ENCODE data around the gene PIGH.

Gene PIGH

DNA sequence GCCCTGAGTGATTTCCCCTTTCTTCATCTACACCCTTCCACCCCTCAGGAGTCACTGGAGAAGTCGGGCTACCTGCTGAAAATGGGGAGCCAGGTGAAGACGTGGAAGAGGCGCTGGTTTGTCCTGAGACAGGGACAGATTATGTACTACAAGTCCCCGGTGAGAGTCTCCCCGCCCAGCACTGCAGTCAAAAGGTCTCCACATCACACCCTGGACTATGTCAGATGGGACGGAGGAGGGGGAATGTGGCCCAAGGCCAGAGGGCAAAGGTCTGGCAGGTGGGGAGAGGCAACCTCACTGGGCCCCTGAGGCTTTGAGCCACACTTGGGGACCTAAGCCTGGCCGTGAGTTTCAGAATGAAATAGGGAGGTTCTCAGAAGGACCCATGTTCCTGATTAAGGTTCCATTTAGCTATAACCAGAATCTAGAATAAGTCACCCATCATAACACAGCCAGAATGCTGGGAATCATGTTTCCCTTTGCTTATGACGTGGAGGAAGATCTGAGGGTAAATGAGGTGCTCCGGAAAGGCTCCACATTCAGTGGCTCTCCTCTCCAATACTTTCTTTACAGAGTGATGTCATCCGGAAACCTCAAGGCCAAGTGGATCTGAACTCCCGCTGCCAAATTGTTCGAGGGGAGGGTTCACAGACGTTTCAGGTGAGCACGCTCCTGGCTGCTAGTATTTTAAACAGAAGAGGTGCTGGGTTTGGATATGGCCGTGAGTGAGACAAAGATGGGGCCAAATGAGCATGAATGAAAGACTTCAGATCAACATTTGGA, 26.6 kb downstream of the PIGH start:
- no peak for DNase-seq

- no peak for DNase-seq
Measured at GRCh38 chr14:67572608-67573007, 27.5 kb downstream of the PIGH start.

DNA sequence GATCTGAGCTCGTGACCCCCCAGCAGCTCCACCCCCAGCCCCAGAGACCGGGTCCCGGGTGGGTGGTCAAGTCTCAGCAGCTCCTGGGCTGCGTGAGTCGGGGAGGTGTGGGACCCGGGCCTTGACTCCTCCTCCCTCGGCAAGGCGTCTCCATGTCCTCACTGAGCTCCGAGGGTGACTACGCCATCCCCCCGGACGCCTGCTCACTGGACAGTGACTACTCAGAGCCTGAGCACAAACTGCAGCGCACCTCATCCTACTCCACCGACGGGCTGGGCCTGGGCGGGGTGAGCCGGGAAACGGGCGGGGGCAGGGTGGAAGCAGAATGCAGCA, 28.1 kb downstream of the PIGH start:
- DNase-seq: no peak

DNA sequence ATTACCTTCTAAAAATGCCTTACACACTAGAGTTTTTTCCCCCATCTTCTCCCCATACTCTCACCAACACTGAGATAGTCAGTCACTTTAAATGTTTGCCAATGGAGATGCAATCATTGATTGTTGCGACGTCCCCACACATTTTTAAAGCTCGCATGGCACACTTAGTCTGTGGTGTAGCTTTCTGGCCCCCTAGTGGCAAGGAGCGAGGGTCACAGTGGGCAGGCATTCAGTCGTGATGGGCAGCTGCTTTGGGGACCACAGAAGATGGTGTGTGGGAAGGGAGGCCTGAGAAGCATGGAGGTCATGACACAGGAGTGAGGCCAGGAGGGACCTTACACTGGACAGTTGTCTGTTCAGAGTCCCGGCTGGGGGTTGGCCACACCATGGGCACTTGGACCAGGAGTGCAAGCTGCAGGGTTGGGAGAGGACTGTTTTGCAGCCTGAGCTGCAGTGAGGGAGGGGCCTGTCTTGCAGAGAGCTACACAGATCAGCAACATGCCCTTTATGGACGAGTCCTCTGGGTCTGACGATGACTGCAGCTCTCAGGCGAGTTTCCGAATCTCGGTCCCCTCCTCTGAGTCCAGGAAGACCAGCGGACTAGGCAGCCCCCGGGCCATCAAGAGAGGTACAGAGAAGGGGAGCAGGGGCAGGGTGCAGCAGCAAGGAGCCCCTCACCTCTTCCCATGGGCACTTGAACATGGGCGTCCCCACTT, 28.6 kb downstream of the PIGH start:
- peak; percentile 61 for DNase-seq

- DNase-seq: no peak
Measured at GRCh38 chr14:67570453-67570852, 29.6 kb downstream of the PIGH start.

- no peak for DNase-seq
Measured at GRCh38 chr14:67569651-67570290, 30.3 kb downstream of the PIGH start.

DNA sequence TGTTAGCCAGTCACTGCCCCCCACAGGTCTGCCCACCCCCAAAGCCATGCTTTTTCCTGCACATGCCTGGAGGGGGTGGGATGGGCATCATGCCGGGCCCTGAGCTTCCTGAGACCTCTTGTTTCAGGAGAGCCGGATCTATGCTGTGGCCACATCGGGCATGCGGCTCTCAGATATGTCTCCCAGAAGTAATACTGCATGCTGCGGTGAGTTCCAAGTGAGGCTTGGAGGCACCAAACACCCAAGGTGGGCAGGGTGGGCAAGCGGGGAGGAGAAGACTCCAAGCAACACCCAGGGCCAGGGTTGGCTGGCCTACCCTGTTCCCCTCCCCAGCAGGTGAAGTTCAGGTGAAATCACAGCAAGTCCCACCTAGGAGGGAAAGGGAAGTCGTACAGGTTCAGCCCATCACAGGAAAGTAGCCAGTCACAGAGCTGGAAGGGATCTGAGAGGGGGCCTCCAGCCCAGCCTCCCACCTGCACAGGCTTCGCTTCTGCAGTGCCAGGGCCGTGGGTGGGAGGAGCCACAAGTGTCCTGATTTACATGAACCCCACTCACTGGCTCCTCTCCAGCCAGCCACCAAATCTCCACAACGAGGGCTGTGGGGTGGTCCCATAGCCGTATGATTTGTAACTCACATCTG, 30.9 kb downstream of the PIGH start:
- no peak for DNase-seq

GRCh38 chr14:67567654-67568053, 32.4 kb downstream of the PIGH start:
- no peak for DNase-seq

- DNase-seq: no peak
Measured at GRCh38 chr14:67566908-67567307, 33.2 kb downstream of the PIGH start.

DNA sequence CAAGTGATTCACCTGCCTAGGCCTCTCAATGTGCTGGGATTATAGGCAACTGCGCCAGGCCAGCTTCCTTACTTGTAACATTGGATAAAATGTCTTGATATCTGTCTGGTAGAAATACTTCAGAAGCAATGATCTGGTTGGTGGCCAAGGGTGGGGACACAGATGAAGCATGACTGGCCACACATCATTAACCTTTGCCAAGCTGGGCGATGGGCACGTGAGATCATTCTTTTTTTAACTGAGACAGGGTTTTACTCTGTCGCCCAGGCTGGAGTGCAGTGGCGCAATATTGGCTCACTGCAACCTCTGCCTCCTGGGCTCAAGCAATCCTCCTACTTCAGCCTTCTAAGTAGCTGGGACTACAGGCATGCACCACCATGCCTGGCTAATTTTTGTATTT, 35.8 kb downstream of the PIGH start:
- DNase-seq: peak; percentile 95

DNA sequence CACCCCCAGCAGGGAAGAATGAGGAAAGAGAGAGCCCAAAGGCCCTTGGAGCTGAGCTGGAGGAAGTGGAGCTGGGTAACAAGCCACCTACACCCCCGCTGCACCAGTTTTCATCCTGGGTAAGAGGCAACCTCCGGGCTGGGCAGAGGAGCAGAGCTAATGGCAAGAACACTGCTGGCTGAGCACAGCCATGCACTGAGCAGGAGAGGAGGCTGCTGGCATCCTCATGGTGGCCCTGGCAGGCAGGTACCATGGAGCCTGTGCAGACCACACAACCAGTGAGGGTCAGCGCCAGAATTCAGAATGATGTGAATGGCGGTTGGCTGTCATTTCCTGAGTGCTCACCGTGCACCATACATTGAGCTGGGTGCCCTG, 37.3 kb downstream of the PIGH start:
- DNase-seq: no peak

DNA sequence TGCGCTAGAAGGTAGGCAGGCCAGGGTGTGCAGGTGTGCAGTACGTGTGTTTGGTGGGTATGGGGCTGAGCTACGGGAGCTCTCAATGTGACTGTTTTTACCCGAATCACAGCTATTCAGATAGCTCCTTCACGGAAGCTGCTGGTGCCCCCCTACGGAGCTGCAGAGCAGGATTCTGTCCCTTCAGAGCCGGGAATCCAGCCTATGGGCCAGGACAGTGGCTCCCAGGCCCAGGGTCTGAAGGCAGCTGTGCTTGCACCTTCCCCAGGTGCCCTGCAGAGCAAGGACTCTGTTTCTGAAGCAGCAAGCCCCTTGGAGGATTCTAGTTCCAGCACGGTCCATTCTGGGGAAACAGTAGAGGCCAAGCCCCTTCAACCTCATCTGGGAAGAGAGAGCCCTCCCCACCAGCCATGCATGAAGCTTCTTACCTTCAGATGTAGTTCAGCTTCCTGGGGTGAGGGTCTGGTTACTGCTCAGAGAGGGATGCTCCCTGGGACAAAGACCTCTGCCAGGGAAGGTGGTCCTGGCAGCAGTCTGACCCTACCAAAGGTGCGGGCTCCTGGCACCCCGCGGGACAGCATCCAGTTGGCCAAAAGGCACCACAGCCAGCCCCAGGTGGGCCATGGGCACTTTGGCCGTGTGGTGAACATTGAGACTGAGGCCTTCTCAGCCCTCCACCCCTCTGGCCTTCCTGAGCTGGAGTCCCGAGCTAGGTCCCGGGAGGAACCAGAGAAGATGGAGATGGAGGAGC, 37.9 kb downstream of the PIGH start:
- DNase-seq: no peak

DNA sequence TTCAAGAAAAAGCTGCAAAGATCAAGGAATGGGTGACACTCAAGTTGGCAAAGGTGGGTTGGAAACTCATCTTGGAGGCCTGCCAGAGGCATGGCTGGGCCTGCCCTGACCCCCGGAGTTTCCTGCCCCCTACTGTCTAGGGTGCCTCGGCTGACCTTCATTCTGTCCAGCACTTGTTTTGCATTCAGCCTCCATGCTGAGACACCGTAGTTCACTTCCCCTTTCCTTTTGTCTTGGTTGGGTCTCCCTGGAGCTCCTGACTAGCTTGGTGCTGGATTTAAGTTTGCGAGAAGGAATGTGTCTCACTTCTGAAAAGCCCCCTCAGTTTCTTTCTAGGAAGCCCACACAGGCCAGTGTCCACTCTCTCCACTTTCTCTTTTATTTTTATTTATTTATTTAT, 40.4 kb downstream of the PIGH start:
- DNase-seq: no peak

DNA sequence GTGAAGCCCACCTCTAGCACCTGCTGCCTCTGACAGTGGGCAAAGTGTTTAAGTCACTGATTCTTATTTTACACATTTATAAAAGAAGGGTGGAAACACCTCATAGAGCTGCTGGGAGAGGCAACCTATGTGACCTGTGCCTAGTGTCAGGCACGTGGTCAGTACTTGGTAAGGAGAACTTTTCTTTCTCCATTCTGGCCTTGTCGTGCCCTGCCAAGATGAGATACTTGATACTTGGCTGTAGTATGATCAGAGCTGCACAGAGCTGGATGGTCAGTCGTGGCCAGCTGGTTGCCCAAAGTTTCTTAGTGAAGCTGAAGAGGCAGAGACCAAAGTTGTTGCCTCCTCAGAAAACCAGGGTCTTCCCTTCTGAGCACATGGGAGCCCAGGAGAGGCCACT, 42.4 kb downstream of the PIGH start:
- no peak for DNase-seq

GRCh38 chr14:67557118-67557517, 43.0 kb downstream of the PIGH start:
- DNase-seq: no peak

GRCh38 chr14:67556671-67557070, 43.4 kb downstream of the PIGH start:
- DNase-seq: no peak

GRCh38 chr14:67555518-67556090, 44.5 kb downstream of the PIGH start:
- peak; percentile 82 for DNase-seq

DNA sequence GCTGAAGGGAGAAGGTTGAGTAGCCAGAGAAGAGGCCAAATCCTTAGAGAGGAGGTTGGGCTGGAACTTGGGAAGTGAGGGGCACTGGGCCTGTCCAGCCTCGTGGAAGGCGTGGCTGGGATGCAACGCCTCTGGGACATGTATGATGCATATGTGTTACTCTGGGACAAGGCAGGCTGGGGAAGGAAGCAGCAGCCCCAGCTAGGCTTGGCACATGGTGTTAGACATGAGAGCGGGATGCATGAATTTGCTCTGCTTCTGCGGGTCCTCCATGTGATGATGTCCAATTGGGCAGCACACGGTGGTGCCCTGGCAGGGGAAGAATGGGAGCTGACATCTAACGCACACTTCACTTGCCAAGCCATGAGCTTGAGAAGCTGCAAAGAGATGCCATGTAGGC, 45.7 kb downstream of the PIGH start:
- no peak for DNase-seq

DNA sequence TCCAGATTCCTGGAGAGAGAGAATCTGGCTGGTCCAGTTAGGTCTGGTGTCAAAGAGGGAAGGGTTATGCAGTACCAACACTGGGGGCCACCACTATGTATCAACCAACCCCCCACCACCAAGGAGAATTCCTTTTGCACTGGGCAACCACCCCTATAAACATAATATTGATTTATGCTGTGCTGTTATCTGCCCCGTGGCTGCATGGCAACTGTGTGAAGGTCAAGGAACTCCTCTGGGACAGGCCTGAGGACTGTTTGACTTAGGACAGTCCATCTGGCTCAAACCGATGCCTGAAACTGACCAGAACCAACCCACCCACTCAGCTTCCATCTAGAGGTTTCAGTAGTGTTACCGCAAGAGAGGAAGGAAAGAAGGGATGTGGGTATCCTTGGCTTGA, 46.5 kb downstream of the PIGH start:
- DNase-seq: no peak

GRCh38 chr14:67551940-67552339, 48.1 kb downstream of the PIGH start:
- DNase-seq: peak; percentile 79

GRCh38 chr14:67551123-67551522, 48.9 kb downstream of the PIGH start:
- DNase-seq: no peak

GRCh38 chr14:67549734-67550133, 50.3 kb downstream of the PIGH start:
- no peak for DNase-seq

Measured in DMS79 (cell line).